ENCODE measurements around the gene DMXL1.
A peak's percentile ranks its signal among the peaks of the same experiment; 100 is the strongest.
"Not testable (repeated sequence)": the region's sequence is repeated elsewhere in the genome, so short reads cannot be mapped to it uniquely, and the experiment has no call there.

Gene DMXL1

GRCh38 chr5:119070578-119070827 lies 384 bp upstream of the DMXL1 start:
- H3K27ac ChIP-seq (ENCODE audit: low read depth, low read length, severe bottlenecking), result peak overlapping the region; percentile 97
- WGBS, 2 experiments (ENCODE audit: insufficient coverage in 2 of 2), result 0% methylated on average over 8 to 9 of the region's 9 CpGs

GRCh38 chr5:119071561-119071995 lies 691 bp downstream of the DMXL1 start:
- no peaks in the 10 kb centered on the region for H3K4me1 ChIP-seq (ENCODE audit: control insufficient read depth, insufficient read depth, low read length, poor library complexity, severe bottlenecking)
- WGBS, 2 experiments (ENCODE audit: insufficient coverage in 2 of 2), result 0 to 1% methylated on average over 11 to 13 of the region's 22 CpGs
- no peaks in the 10 kb centered on the region for H3K9me3 ChIP-seq (ENCODE audit: control insufficient read depth, low read length)
- peak overlapping the region; percentile 81 for H3K4me3 ChIP-seq (ENCODE audit: extremely low read depth, insufficient read depth, low read length, poor library complexity, severe bottlenecking)
- H3K36me3 ChIP-seq (ENCODE audit: control insufficient read depth, insufficient read depth, low read length), result no peaks in the 10 kb centered on the region
- H3K27ac ChIP-seq (ENCODE audit: low read depth, low read length, severe bottlenecking), result peak overlapping the region; percentile 97

More at GRCh38 chr5:119070578-119070827, 384 bp upstream of the DMXL1 start:
- Histone ChIP-seq H3K36me3 (ENCODE audit: control insufficient read depth, insufficient read depth, low read length) (no peaks in the 10 kb centered on the region), H3K9me3 (ENCODE audit: control insufficient read depth, low read length) (no peaks in the 10 kb centered on the region), H3K4me1 (ENCODE audit: control insufficient read depth, insufficient read depth, low read length, poor library complexity, severe bottlenecking) (no peaks in the 10 kb centered on the region), H3K4me3 (ENCODE audit: extremely low read depth, insufficient read depth, low read length, poor library complexity, severe bottlenecking) (peak overlapping the region; percentile 81)

- Histone ChIP-seq H3K4me3 (ENCODE audit: extremely low read depth, insufficient read depth, low read length, poor library complexity, severe bottlenecking) (peak overlapping the region; percentile 81), H3K36me3 (ENCODE audit: control insufficient read depth, insufficient read depth, low read length) (no peaks in the 10 kb centered on the region), H3K9me3 (ENCODE audit: control insufficient read depth, low read length) (no peaks in the 10 kb centered on the region), H3K4me1 (ENCODE audit: control insufficient read depth, insufficient read depth, low read length, poor library complexity, severe bottlenecking) (no peaks in the 10 kb centered on the region), H3K27ac (ENCODE audit: low read depth, low read length, severe bottlenecking) (no peak overlapping the region)
- WGBS, 2 experiments (ENCODE audit: insufficient coverage in 2 of 2), result no CpG with 5 or more reads among the region's 2 CpGs
Observed at GRCh38 chr5:119072496-119072895, 1.6 kb downstream of the DMXL1 start.

GRCh38 chr5:119073746-119074337 lies 3.0 kb downstream of the DMXL1 start:
- 92% methylated on average over 7 of the region's 9 CpGs; no CpG with 5 or more reads in 1 of the 2 experiments for WGBS, 2 experiments (ENCODE audit: insufficient coverage in 2 of 2)
- not testable (repeated sequence) for H3K4me1 ChIP-seq (ENCODE audit: control insufficient read depth, insufficient read depth, low read length, poor library complexity, severe bottlenecking); H3K9me3 ChIP-seq (ENCODE audit: control insufficient read depth, low read length); H3K4me3 ChIP-seq (ENCODE audit: extremely low read depth, insufficient read depth, low read length, poor library complexity, severe bottlenecking); H3K36me3 ChIP-seq (ENCODE audit: control insufficient read depth, insufficient read depth, low read length); H3K27ac ChIP-seq (ENCODE audit: low read depth, low read length, severe bottlenecking)

GRCh38 chr5:119074419-119074818 lies 3.5 kb downstream of the DMXL1 start:
- Histone ChIP-seq H3K9me3 (ENCODE audit: control insufficient read depth, low read length) (no peaks in the 10 kb centered on the region), H3K4me1 (ENCODE audit: control insufficient read depth, insufficient read depth, low read length, poor library complexity, severe bottlenecking) (no peaks in the 10 kb centered on the region), H3K4me3 (ENCODE audit: extremely low read depth, insufficient read depth, low read length, poor library complexity, severe bottlenecking) (no peak overlapping the region), H3K27ac (ENCODE audit: low read depth, low read length, severe bottlenecking) (no peak overlapping the region), H3K36me3 (ENCODE audit: control insufficient read depth, insufficient read depth, low read length) (no peaks in the 10 kb centered on the region)
- WGBS, 2 experiments (ENCODE audit: insufficient coverage in 2 of 2), result 92% methylated on average over 2 of the region's 3 CpGs; no CpG with 5 or more reads in 1 of the 2 experiments

DNA sequence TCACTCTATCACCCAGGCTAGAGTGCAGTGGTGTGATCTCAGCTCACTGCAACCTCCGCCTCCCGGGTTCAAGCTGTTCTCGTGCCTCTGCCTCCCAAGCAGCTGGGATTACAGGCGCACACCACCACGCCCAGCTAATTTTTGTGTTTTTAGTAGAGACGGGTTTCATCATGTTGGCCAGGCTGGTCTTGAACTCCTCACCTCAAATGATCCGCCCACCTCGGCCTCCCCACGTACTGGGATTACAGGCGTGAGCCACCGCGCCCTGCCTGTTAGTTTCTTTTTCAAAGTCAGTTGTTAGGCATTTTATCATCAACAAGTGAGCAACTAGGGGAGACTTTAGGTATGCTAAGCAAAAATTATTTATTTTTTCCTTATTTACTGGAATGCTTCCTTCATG lies 4.4 kb downstream of the DMXL1 start:
- H3K9me3 ChIP-seq (ENCODE audit: control insufficient read depth, low read length); H3K4me1 ChIP-seq (ENCODE audit: control insufficient read depth, insufficient read depth, low read length, poor library complexity, severe bottlenecking); H3K36me3 ChIP-seq (ENCODE audit: control insufficient read depth, insufficient read depth, low read length); H3K27ac ChIP-seq (ENCODE audit: low read depth, low read length, severe bottlenecking); H3K4me3 ChIP-seq (ENCODE audit: extremely low read depth, insufficient read depth, low read length, poor library complexity, severe bottlenecking): not testable (repeated sequence)
- 96 to 97% methylated on average over 11 to 12 of the region's 12 CpGs for WGBS, 2 experiments (ENCODE audit: insufficient coverage in 2 of 2)

- Histone ChIP-seq H3K9me3 (ENCODE audit: control insufficient read depth, low read length) (no peaks in the 10 kb centered on the region), H3K27ac (ENCODE audit: low read depth, low read length, severe bottlenecking) (no peak overlapping the region), H3K36me3 (ENCODE audit: control insufficient read depth, insufficient read depth, low read length) (no peaks in the 10 kb centered on the region), H3K4me1 (ENCODE audit: control insufficient read depth, insufficient read depth, low read length, poor library complexity, severe bottlenecking) (peaks cover 4% of the 10 kb centered on the region), H3K4me3 (ENCODE audit: extremely low read depth, insufficient read depth, low read length, poor library complexity, severe bottlenecking) (no peak overlapping the region)
- WGBS, 2 experiments (ENCODE audit: insufficient coverage in 2 of 2), result 100% methylated on average over 1 of the region's 1 CpG
Observed at GRCh38 chr5:119076080-119076479, 5.2 kb downstream of the DMXL1 start.

DNA sequence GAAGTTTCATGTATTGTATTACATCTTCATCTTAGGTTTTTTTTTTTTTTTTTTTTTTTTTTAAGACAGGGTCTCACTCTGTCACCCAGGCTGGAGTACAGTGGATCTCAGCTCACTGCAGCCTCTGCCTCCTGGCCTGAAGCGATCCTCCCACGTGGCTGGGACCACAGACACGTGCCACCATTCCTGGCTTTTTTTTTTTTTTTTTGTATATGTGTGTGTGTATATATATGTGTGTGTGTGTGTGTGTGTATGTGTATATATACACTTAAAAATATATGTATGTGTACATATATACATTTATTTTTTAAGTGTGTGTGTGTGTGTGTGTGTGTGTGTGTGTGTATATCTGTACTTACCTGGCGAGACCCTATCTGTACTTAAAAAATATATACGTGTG lies 6.6 kb downstream of the DMXL1 start:
- Histone ChIP-seq H3K4me3 (ENCODE audit: extremely low read depth, insufficient read depth, low read length, poor library complexity, severe bottlenecking) (no peak overlapping the region), H3K4me1 (ENCODE audit: control insufficient read depth, insufficient read depth, low read length, poor library complexity, severe bottlenecking) (peaks cover 4% of the 10 kb centered on the region), H3K27ac (ENCODE audit: low read depth, low read length, severe bottlenecking) (no peak overlapping the region), H3K9me3 (ENCODE audit: control insufficient read depth, low read length) (no peaks in the 10 kb centered on the region), H3K36me3 (ENCODE audit: control insufficient read depth, insufficient read depth, low read length) (no peaks in the 10 kb centered on the region)
- WGBS, 2 experiments (ENCODE audit: insufficient coverage in 2 of 2), result no CpG with 5 or more reads among the region's 5 CpGs

DNA sequence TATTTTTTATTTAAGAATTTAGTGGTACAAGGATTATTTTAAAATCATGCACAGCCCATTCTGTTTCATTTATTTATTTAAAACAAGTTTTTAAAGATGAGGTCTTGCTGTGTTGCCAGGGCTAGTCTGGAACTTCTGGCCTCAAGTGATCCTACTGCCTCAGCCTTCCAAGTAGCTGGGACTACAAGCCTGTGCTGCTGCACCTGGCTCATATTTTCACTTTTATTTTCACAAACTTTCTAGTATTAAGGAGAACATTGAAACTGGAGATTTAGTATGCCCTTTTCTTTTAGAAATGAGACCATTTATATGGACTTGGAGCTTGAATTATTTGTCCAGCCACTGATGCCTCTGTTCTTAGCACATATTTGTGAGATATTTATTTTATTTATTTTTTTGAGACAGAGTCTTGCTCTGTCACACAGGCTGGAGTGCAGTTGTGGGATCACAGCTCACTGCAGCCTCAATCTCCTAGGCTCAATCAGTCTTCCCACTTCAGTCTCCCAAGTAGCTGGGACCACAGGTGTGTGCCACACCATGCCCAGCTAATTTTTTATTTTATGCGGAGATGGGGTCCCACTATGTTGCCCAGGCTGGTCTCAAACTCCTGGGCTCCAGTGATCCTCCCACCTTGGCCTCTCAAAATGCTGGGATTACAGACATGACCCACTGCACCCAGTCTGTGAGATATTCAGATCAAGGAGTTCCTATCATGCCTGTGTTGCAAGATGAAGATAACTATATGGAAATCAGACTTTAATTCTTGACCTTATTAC lies 7.4 kb downstream of the DMXL1 start:
- Histone ChIP-seq H3K36me3 (ENCODE audit: control insufficient read depth, insufficient read depth, low read length) (no peaks in the 10 kb centered on the region), H3K4me1 (ENCODE audit: control insufficient read depth, insufficient read depth, low read length, poor library complexity, severe bottlenecking) (peaks cover 4% of the 10 kb centered on the region), H3K9me3 (ENCODE audit: control insufficient read depth, low read length) (no peaks in the 10 kb centered on the region), H3K4me3 (ENCODE audit: extremely low read depth, insufficient read depth, low read length, poor library complexity, severe bottlenecking) (no peak overlapping the region), H3K27ac (ENCODE audit: low read depth, low read length, severe bottlenecking) (no peak overlapping the region)
- WGBS, 2 experiments (ENCODE audit: insufficient coverage in 2 of 2), result 91 to 100% methylated on average over 1 of the region's 1 CpG

DNA sequence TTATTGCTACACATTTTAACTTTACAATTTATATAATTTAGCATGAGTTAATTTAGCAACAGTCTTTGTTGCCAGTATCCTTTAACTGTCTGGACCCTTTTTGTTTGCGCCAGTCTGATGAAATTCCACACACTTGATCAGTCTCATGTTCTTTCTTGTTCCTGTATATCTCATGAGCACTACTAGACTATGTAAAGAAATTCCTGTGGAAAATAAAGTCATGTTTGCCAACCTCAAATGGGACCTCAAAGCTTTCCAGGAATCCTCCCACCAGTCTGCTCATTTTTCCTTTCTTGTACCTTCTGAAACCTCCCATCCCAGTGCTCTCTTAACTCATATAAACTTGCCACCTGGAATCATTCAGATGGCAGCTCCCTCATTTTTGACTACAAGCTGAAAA lies 8.0 kb downstream of the DMXL1 start:
- 80 to 86% methylated on average over 1 of the region's 1 CpG for WGBS, 2 experiments (ENCODE audit: insufficient coverage in 2 of 2)
- Histone ChIP-seq H3K36me3 (ENCODE audit: control insufficient read depth, insufficient read depth, low read length) (no peaks in the 10 kb centered on the region), H3K27ac (ENCODE audit: low read depth, low read length, severe bottlenecking) (no peak overlapping the region), H3K9me3 (ENCODE audit: control insufficient read depth, low read length) (no peaks in the 10 kb centered on the region), H3K4me1 (ENCODE audit: control insufficient read depth, insufficient read depth, low read length, poor library complexity, severe bottlenecking) (peaks cover 4% of the 10 kb centered on the region), H3K4me3 (ENCODE audit: extremely low read depth, insufficient read depth, low read length, poor library complexity, severe bottlenecking) (no peak overlapping the region)

GRCh38 chr5:119079318-119079921 lies 8.5 kb downstream of the DMXL1 start:
- Histone ChIP-seq H3K27ac (ENCODE audit: low read depth, low read length, severe bottlenecking) (no peak overlapping the region), H3K4me1 (ENCODE audit: control insufficient read depth, insufficient read depth, low read length, poor library complexity, severe bottlenecking) (peaks cover 4% of the 10 kb centered on the region)
- WGBS, 2 experiments (ENCODE audit: insufficient coverage in 2 of 2), result 30 to 40% methylated on average over 2 of the region's 3 CpGs

More at GRCh38 chr5:119079318-119079921, 8.5 kb downstream of the DMXL1 start:
- H3K36me3 ChIP-seq (ENCODE audit: control insufficient read depth, insufficient read depth, low read length), result no peaks in the 10 kb centered on the region
- no peaks in the 10 kb centered on the region for H3K9me3 ChIP-seq (ENCODE audit: control insufficient read depth, low read length)
- H3K4me3 ChIP-seq (ENCODE audit: extremely low read depth, insufficient read depth, low read length, poor library complexity, severe bottlenecking), result no peak overlapping the region

All from mesodermal cell (in vitro differentiated cells).